Measurements from ENCODE around the gene TNNC1.

- TF ChIP-seq ELK1 (IDR thresholded peaks at IDR 0.05; ENCODE audit: low read depth, low read length): no peak
- TF ChIP-seq TAF1 (IDR thresholded peaks at IDR 0.05; ENCODE audit: borderline replicate concordance, low read depth, low read length): no peak
- no peak for TF ChIP-seq SMC3 (IDR thresholded peaks at IDR 0.05; ENCODE audit: borderline replicate concordance, low read length)
- TF ChIP-seq JUND (IDR thresholded peaks at IDR 0.05; ENCODE audit: low read depth, low read length): no peak
- no peak for TF ChIP-seq IKZF2 (IDR thresholded peaks at IDR 0.05)
- TF ChIP-seq JUNB (IDR thresholded peaks at IDR 0.05): no peak
- TF ChIP-seq CHD1 (IDR thresholded peaks at IDR 0.05; ENCODE audit: low read depth, low read length): no peak
- TF ChIP-seq REST (IDR thresholded peaks at IDR 0.05; ENCODE audit: low read depth, low read length): no peak
- no peak for TF ChIP-seq CTCF (IDR thresholded peaks at IDR 0.05 in 2 of 3, conservative IDR thresholded peaks at IDR 0.05 in 1 of 3; ENCODE audit: control insufficient read depth in 2 of 3, extremely low read depth in 1 of 3, insufficient read depth in 1 of 3, low read depth in 3 of 3, low read length in 3 of 3)
- no peak for TF ChIP-seq STAT1 (conservative IDR thresholded peaks at IDR 0.05)
- TF ChIP-seq BRCA1 (IDR thresholded peaks at IDR 0.05; ENCODE audit: low read depth, low read length): no peak
- TF ChIP-seq POLR2A (IDR thresholded peaks at IDR 0.05; ENCODE audit: low read depth, low read length): no peak
- no peak for TF ChIP-seq CBX3 (IDR thresholded peaks at IDR 0.05; ENCODE audit: borderline replicate concordance, low read depth)
- TF ChIP-seq ATF3 (IDR thresholded peaks at IDR 0.05; ENCODE audit: borderline replicate concordance, extremely low read depth, low read depth, low read length): no peak
Observed at GRCh38 chr3:52498137-52499054, 44.6 kb upstream of the TNNC1 start.
